HK-2 (cell line): ENCODE data around the gene JMJD7.
"Not testable (repeated sequence)": the region's sequence is repeated elsewhere in the genome, so short reads cannot be mapped to it uniquely, and the experiment has no call there.

Source experiments
- DNase-seq: peaks from one replicate; pipeline ENCODE4 v3.0.0-alpha.2; 2018; ENCODE audit not compliant: unreplicated experiment

Gene JMJD7

DNA sequence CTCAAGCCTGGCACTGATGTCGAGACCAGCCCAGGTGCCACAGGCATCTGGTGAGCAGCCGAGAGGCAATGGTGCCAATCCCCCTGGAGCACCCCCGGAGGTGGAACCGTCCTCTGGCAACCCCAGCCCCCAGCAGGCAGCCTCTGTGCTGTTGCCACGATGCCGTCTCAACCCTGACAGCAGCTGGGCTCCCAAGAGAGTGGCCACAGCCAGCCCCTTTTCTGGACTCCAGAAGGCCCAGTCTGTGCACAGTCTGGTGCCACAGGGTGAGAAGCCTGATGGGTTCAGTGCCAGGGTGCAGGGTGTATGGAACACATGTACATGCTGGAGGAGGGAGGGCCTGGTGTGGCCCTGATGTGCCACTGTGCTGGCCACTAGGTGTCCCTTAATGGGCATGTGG is 4.9 kb upstream of the JMJD7 start:
- no peak for DNase-seq

DNA sequence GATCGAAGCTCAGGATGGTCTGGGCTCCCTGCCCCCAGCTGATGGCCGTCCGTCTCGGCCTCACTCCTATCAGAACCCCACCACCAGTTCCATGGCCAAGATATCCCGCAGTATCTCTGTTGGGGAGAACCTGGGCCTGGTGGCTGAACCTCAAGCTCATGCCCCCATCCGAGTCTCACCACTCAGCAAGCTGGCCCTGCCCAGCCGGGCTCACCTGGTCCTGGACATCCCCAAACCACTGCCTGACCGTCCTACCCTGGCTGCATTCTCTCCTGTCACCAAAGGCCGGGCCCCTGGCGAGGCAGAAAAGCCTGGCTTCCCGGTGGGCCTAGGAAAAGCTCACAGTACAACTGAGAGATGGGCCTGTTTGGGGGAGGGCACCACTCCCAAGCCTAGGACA is 4.4 kb upstream of the JMJD7 start:
- no peak for DNase-seq

DNA sequence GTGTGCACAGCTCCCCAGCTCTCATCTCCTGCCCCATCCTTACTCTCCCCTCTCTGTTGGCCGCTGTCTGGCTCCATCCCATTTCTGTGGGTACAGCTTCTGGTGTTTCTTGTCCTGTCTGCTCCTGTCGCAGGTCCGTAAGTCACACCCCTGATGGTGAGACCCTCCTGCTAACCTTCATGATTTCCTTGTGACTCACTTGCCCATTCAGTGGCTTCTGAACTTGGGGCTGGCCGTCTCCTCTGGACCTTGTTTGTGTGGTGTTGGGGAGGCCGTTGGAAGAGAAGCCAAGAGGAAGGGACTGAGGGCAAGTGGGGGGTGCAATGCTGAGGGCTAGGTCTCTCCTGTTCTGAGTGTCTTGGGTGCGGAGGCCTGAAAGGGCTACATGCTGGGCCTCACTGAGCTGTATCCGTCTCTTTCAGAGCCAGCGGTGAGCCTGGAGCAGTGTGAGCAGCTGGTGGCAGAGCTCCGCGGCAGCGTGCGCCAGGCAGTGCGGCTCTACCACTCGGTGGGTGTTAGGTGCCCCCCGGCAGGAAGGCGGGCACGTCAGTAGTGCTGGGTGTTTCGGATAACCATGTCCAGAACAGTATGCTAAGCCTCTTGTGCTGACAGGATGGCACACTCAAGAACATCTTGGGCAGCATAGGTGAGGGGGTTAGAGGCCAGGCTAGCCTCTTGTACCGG is 3.7 kb upstream of the JMJD7 start:
- DNase-seq = no peak

DNA sequence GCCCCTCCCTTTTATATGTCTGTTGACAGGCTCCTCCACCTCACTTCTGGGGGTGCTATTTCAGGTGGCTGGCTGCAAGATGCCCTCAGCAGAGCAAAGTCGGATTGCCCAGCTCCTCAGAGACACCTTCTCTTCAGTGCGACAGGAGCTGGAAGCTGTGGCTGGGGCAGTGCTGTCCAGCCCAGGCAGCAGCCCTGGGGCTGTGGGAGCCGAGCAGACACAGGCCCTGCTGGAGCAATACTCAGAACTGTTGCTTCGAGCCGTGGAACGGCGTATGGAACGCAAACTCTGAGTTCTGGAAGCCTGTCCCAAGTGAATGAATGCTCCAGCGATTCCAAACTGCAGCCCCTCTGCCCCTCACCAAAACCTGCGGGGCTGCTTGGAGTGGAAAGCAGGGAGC is 2.7 kb upstream of the JMJD7 start:
- no peak for DNase-seq

DNA sequence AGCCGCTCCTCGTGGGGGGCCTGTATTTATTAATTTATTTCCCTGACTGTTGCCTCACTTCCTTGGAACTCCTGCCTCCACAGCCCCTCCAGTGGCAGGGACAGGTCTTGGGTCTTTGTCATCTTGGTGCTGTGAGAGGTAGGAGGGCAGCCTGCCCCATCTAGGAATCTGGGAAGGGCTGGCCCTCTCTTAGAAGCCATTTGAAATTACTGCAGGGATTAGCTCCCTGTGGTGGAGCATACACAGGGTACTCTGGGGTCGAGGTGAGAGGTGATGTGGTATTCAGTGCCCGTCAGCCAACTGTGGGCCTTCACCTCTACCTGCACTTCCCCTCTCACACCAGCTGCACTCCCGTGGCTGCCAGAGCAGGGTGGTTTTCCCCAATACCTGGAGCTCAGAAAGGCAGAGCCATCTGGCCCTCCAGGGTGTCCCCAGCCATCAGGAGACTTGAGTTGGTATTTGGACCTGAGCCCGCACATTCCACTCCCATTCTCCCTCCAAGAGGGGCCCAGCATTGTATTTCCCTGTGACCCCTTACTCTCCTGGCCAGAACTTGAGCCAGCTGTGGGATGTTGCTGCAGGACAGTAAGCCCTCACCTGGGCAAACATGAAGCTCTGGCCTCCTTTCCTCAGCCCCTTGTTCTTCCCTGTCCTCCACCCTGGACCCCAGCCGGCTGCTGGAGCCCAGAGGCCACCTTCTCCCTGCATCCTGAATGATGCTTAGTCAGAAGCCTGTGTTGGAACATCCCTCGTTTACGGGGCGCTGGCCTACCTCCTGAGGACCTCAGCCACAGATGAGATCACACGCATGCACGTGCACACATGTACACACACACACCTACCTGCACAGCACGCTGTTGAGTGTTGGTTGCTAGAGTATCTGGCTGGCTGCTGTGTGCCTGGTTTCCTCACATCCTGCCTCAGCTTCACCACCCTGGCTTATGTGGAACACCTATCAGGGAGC is 2.0 kb upstream of the JMJD7 start:
- DNase-seq = no peak

DNA sequence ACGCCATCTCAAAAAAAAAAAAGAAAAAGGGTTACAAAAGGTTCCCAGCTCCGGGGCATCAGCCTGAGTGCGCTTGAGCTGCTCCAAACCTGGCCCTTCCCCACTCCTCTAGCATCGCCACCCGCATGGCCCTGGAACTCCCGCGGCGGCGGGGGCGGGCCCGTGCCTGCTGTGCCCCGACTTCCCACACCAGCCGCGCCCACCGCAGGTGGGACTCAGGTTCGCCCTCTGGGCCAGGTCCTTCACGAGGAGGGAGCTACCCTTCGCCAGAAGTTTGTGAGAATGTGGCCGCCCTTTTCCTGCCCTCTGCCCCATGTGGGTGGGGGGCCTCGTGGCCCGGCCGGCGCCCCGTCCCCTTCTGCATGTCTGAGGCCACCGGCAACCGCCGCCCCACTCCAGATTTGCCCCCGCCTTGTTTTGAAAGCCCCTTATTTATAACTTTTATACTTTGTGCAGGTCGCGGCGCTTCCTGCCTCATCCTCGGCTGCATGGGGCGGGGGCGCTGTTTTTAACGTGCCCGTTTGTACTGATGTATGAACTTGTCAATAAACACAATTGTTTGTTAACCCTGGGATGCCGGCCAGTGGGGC is 507 bp upstream of the JMJD7 start:
- DNase-seq = no peak

DNA sequence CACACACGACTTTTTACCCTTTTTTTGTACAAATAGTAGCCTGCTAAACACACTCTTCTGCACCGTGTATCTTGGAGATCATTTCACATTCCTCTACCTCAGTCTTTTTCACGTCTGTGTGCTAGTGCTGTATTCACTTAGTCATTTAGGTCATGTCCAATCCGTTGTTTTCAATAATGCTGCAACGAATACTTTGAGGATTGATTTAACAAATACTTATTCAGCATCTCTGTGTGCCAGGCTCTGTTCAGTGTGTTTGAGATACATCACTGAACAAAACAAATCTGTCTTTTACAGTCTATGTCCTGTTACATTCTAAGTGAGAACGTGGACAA is 882 bp downstream of the JMJD7 start:
- DNase-seq = no peak

DNA sequence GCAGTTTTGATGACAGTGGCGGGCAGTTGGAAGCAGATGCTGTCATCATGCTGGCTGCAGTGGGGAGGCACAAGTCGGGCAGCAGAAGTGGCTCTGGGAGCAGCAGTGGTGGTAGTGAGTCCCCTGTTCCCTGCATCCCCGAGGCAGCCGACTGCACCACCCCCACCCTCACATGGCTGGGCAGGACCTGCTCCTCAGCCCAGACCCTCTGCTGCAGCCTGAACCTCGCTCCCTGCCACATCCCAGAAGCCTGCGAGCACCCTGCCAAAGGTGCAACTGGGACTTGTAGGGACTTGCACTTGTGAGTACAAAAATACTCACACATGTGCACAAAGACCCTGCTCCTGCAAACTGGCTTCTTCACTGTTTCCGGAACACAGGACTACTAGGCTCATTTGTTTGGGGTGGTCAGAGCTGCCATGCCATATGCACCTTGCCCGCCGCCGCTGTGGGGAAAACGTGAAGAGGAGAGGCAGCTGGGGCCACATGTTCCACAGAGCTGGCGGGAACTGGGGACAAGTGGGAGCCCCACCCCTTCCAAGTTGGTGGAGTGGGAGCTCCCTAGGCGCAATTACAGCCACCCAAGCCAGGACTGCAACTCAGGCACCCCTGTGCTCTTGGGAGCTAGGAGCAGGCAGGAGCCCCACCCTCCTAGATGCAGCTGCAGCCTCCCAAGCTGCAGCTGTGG is 2.2 kb downstream of the JMJD7 start:
- DNase-seq = no peak

DNA sequence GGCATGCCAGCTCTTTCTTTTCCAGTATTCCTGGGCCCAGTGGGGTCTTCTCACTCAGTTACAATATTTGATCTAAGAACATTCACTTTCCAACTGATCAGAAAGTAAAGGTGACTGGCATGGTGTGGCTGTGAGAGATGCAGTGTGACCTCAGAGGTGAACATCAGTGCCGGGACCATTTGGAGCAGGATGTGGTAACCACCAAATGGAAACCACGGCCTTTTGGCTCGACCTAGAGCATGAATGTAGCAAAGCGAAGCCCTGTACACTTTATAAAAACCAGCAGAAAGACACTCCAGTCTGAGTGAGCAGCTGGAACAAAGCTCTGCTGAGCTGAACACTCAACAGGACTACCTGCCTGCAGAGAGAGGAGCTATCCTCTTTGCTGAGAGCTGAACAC is 3.4 kb downstream of the JMJD7 start:
- DNase-seq = not testable (repeated sequence)

DNA sequence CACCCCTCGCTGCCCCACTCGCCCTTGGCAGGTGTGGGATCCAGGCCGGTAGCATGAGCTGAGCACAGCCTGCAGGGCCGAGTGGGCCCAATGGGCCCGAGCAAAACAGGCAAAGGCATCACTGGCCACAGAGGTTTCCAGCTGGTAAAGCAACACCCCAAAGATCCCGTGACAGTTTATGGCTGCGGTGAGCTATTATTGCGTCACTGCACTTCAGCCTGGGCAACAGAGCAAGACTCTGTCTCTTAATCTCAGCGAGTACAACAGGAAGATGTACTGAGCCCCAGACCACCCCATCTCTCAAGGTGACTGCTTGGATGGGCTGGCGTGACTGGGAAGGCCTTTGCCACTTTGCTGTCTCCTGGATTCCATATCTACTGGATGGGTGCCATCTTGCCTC is 4.3 kb downstream of the JMJD7 start:
- no peak for DNase-seq

DNA sequence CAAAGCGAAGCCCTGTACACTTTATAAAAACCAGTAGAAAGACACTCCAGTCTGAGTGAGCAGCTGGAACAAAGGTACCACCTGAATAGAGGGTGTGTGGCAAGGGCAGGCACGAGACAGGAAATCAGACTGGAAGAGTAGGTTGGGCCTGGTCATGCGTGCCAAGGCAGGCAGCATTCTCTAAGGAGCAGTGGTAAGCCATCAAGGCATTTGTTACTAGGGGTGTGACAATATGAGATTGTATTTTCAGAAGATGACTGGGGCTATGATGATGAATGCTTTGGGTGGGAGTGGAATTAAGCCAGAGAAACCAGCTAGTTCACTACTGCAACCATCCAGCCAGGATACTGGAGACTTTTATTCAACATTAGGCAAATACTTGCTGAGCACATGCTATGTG is 5.0 kb downstream of the JMJD7 start:
- DNase-seq = no peak

DNA sequence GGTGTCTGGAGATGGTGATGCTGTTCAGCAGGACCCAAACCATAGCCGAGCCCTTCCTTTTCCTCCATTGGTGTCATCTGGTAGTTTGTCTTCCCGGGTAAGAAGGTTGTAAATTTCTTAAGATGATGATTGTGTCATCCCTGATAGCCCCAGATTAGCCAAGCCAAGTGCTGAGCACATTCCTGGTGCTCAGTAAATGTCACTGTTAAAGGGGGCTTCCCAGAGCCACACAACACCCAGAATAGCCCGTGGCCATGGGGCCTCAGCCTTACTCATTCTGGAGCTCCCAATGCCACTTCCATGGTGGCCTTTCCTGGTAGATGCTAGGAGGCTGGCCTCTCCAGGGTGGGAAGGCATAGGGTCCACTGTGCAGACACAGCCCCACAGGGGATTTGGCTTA is 6.2 kb downstream of the JMJD7 start:
- DNase-seq = no peak

DNA sequence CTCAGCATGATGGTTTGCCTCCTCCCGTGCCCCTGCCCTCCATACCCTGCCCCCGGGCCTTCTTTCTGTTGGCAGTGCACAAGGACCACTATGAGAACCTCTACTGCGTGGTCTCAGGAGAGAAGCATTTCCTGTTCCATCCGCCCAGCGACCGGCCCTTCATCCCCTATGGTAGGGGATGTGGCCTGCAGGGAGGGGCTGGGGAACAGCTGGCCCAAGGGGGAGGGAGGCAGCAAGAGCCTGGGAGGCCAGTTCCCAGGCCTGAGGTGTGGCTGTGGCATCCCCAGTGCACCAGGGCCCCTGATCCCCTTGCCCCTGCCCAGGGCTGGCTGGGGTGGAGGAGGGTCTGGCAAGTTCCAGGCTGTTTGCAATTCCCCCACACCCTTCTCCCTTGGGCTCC is 8.2 kb downstream of the JMJD7 start:
- no peak for DNase-seq

DNA sequence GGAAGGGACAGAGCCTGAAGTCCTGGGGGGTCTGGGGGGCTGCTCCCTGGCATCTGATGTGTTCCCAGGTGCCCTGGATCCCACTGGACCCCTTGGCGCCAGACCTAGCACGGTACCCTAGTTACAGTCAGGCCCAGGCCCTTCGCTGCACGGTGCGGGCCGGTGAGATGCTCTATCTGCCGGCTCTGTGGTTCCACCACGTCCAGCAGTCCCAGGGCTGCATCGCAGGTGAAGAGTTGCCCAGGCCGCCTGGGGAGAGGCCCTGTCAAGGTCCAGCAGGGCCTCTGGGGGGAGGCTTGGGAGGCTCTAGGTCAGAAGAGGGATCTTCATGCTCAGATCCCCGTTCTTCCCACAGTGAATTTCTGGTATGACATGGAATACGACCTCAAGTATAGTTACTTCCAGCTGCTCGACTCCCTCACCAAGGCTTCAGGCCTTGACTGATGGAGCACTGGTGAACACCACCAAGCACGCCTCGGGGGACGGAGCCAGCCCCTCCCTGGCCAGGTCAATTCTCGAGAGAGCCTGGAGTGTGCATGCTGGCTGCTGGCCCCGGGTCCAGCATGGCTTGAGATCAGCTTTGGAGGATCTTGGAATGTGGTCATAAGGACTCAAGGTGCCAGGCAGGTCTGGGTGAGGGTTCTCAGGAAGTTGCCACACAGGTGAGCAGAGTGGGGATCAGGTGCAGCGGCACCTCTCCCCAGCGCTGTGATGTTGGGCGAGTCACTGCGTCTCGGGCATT is 9.0 kb downstream of the JMJD7 start:
- DNase-seq = no peak

DNA sequence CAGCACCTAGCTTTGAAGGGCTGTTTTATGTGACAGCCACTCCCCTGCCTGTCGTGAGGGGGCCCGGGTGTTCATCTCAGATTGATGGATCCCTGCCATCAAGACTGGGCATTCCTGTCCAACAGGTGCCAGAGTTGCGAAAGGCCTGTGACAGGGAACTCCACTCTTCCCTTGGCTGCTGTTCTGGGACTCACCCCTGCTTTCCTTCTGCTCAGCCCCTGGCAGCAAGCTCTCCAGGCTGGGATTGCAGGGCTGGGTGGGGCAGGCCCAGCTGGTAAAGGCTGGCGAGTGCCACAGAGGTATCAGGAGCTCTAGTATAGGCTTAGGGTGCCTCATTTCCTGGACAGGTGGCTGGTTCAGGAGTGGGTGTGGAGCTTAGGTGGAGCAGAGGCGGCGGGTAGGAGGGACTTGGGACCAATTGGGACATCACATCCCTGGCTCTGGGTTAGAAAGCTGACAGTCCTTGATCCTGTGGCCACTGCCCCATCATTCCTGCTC is 10.6 kb downstream of the JMJD7 start, which contains the start of gene PLA2G4B:
Gene PLA2G4B (plus strand): TSS at position 448 of the 498 bp plus-strand sequence. CDS start 67 bp downstream, outside the sequence.
- DNase-seq = no peak

DNA sequence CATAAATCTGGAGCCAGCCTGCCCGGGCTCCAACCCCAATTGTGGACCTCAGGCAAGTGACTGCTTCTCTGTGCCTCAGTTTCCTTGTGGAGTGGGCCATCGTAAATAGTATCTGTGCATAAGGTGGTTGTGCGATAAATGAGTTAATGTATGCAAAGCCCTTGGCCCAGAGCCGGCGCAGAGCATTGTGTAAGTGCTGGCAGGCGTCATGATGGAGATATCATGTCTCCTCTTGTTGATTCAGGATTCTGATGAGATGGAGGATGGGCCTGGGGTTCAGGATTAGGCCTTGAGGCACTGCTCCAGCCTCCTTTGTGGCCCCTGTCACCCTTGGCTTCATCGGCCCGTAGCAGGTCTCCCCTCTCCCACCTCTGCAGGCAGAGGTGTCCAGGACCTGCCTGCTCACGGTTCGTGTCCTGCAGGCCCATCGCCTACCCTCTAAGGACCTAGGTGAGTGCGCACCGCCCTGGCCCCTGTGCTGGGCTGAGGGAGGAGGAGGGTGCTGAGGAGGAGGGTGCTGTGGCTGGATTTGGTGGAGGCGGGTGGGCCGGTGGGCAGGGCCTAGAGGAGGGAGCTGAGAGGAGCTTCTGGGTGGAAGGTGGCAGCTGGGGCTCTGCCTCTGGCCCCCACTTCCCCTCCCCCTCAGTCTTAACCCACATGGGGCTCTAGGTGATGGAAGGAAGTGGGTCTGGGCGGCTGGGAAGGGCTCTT is 12.0 kb downstream of the JMJD7 start:
- DNase-seq = no peak

DNA sequence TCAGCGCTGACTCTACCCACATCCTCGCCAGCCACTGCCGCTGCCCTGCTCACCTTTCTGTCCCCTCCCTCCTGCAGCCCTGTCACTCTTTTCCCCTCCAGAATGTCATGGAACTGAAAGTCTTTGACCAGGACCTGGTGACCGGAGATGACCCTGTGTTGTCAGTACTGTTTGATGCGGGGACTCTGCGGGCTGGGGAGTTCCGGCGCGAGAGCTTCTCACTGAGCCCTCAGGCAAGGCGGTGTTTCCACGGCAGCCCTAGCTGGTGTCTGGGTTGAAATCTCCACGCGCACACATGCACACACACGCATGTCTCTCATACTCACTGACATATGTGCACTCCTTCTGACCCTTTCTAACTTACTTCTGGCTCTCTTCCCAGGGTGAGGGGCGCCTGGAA is 12.8 kb downstream of the JMJD7 start:
- no peak for DNase-seq

DNA sequence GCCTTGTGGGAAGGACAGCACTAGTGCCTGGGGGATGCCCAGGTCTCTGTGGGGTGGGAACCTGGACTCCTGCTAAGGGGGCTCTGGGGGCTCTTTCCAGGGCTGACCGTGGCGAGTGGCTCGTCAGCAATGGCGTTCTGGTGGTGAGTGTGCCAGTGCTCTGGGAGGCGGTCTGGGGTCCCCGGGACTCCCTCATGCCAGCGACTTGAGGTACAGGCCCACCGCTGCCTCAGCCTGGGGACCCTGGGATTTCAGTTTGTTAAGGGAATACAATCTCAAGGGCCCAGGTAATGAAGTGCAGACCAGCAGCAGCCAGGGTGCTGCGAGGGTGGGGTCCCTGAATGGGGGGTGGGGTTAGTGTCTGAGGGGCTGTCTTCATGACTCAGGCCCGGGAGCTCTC is 13.2 kb downstream of the JMJD7 start:
- DNase-seq = no peak

DNA sequence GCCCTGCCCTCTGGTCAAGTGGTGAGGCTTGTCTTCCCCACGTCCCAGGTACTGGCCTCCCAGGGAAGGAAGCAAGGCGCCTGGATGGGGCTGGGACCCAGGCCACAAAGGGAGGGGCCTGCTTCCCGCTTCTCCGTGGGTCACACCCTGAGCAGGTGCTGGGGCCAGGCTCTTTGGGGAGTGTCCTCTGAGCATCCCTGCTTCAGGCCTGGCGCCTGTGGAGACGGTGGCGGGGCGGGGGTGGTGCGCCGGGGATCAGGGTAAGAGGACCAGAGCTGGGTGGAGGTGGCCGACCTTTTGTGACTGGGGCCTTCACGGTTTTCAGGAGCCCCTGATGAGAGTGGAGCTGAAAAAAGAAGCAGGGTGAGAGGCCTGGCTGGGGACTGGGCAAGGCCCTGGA is 14.3 kb downstream of the JMJD7 start:
- DNase-seq = no peak

DNA sequence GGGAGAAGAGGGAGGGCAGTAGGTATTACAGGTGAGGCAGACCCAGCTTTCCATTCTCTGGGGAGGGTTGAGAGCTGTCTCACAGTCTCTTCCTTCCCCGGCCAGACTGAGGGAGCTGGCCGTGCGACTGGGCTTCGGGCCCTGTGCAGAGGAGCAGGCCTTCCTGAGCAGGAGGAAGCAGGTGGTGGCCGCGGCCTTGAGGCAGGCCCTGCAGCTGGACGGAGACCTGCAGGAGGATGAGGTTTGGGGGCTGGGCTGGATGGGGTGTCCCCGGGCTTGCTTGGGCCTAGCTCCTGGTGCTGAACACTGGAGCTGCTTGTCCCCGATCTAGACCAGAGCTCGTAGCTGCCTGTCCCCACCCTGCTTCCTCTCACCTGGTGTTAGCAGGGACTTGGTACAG is 15.7 kb downstream of the JMJD7 start:
- DNase-seq = no peak

DNA sequence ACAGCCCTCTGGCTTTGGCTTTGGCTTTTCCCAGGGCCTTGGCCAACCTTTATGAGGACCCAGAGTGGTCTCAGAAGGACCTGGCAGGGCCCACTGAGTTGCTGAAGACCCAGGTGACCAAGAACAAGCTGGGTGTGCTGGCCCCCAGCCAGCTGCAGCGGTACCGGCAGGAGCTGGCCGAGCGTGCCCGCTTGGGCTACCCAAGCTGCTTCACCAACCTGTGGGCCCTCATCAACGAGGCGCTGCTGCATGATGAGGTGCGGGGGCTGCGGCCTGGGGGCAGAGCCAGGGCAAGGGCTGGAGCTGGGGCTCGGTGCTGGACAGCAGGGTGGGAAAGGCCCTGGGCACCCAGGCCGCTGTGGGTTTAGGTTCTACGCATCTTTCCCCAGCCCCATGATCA is 16.9 kb downstream of the JMJD7 start:
- no peak for DNase-seq
